NCI-H1436 treated with DMSO at 0.1 percent for 48 hours (cell line): Measurements from ENCODE around the gene EEF1A2.

ENCODE experiments used
- DNase-seq: peaks from one replicate; lab custom pipeline; 2025; lab: John Stamatoyannopoulos, UW

The EEF1A2 gene

DNA sequence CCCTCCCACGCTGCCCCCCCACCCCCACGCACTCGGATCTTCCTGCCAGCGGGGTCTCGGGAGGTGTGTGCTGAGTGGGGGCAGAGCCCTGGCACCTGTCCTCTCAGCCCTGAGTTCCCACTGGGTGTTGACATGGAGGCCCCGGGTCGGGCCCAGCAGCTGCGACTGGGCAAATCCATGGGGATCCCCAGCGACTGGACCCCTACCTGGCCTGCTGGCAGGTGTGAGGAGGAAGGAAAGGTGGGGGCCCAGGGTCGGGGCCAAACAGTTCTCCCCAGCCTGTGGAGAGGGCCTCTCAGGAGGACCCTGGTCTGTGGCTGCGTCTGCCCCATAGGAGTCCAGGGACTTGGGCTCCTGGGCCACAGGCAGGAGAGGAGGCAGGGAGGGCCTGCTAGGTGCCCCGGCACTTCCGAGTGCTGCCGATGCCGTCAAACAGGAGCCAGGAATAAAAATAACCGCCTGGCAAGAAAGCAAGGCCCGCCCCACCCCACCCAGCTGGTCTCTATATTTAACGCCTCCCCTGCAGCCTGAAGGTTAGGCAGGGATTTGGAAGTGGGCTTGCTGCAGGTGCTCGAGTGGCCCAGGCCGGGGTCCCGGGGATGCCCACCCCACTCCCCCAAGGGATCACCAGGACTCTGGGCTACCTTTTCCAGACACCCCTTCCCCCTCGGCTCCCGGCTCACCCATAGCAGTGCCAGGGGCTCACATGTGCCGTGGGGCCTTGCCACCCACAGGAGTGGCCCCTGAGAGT, 1.4 kb upstream of the EEF1A2 start:
- DNase-seq: no peak

DNA sequence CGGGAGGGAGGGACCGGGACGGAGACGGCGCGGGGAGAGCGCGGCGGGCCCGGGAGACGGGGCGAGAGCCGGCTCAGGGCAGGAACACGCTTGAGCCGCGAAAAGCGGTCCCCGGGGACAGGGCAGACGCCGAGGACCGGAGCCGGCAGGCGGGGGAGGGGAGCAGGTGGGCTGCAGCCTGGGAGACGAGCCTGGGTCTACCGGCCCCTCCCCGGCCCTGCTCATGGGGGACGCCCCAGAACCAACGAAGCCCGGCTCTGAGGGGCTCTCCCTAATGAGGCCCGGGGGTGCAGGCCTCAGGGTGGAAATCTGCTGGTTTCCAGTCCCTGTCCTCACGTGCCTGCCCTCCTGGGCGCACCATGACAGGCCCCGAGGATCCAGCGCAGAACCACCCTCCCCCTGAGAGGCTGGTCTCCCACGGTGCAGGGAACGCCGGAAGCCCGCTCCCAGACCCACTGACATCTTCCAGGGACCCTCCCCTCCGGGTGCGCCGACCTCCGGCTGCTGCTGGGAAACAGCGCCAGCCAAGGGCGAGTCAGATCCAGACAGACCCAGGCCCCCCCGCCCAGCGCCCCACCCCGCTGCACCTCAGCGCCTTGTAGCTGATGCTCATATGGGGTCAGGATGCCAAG, 571 bp upstream of the EEF1A2 start:
- no peak for DNase-seq

DNA sequence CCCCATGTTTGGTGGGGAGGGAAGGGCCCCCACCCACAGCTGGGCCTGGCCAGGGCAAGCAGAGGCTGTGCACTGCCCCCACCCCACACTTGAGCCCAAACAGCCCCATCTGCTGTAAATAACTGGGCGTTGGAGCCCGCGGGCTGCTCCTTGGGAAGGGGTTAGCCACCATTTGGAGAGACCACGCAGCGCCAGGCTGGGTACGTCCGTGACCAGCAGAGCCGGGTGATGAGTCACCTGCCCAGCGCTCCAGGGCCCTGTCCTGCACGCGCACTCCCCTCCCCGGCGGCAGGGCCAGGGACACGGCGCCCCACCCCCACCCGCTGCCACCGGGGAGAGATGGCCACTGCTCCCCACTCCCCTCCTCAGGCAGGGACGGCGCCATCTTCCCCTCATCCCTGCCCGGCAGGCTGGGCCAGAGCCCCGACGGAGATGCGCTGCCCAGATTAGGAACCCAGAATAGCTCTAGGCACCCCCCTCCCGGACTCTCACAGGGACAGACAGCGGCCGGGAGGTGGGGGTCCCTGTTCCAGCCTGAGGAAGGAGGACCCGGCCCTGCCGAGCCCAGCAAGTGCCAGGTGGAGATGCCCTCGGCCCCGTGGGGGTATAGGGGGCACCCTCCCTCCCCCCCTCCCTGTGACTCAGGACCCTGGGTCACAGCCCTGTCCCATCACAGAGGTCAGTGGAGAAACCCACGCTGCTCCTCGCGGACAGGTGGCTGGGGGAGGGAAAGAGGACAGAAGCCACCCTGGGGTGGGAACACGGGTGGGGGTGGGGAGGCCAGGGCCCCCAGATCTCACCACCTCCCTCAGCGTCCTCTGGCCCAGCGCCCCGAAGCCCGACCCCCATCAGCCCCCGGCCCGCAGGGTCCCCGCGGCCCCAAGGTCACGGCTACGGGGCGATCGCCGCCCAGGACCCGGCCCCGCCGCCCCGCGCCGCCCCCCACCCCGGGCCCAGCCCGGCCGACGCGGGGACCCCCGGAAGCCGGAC, 642 bp downstream of the EEF1A2 start:
- no peak for DNase-seq

DNA sequence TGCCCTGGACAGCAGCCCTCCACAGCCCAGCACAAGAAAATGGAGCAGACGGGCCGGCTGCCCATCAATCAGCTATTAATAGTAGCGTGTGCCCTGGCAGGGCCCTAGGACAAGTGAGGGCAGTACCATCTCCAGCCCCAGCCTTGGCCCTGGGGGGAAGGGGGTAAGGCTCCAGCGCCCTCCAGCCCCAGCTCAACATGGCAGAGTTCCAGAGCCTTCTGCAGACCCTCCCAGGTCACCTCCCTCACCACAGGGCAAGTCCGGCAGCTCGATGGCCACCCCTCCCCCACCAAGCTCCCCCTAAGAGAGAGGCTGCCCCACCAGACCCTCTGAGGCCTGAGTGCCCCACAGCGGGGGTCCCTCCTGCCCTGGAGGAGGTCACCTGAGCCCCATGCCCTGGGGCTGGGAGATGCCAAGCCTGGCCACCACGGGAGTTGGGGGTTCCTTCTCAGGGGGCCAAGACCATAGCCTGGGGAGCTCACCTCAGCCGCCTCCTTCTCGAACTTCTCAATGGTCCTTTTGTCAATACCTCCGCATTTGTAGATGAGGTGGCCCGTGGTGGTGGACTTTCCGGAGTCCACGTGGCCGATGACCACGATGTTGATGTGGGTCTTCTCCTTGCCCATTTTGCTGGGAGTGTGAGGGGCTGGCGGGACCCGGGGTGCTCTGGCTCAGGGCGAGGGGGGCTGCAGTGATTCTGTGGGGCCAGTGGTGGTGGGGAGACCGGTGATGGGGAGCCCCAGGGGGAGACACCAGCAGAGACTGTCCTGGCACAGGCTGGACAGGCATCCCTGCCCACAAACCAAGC, 1.5 kb downstream of the EEF1A2 start:
- no peak for DNase-seq

DNA sequence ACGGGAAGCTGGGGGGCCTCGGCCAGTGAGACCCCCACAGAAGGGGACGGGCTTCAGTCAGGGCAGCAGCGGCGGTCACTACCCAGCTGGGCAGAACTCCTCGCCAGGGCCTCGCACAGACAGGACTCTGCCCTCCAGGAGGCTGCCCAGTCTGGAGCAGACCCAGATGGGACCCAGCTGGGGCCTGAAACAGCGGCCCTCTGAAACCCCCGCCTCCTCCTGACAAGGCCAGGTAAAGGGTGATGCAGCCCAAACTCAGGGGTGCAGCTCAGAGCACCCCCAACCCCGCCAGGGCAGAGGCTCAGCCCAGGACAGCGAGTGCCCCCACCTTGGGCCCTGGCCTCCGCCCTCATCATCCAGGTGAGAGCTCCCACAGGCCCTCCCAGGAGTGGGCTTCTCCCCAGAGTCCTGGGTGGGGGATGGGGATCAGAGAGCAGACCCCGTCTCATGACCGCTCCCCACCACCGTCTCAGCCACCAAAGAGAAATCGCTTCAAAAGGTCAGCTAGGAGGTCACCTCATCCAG, 2.2 kb downstream of the EEF1A2 start:
- DNase-seq: no peak

DNA sequence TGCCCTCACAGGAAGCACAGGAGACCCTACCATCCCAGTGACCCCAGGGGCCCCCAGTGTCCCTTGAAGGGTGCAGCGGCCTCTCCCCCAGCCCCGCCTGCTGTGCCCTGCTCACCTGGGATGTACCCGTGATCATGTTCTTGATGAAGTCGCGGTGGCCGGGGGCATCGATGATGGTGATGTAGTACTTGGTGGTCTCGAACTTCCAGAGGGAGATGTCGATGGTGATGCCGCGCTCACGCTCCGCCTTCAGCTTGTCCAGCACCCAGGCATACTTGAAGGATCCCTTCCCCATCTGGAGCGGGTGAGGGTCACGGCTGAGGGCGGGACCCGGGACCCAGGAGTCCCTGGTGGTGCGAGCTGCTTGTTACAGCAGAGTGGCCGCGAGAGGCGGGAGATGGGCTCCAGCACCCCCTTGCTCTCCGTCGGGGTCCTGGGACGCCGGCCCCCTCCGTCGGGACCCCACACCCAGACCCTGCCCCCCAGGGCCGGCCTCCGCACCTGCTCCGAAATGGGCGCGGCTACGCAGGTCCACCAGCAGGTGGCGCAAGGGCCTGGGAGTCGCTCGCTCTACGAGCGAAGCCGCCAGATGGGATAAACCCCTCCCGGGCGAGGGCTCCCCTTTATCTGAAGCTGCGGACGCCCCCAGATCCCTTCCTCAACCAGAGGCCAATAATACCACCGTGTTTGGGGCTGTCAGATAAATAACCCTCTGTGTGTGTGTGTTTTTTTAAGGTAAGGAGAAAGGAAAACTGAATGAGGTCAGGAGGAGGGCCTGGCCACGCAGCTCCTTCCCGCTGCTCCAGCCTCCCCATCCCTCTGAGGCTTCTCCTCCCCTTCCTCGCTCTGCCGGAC, 2.9 kb downstream of the EEF1A2 start:
- DNase-seq: no peak

DNA sequence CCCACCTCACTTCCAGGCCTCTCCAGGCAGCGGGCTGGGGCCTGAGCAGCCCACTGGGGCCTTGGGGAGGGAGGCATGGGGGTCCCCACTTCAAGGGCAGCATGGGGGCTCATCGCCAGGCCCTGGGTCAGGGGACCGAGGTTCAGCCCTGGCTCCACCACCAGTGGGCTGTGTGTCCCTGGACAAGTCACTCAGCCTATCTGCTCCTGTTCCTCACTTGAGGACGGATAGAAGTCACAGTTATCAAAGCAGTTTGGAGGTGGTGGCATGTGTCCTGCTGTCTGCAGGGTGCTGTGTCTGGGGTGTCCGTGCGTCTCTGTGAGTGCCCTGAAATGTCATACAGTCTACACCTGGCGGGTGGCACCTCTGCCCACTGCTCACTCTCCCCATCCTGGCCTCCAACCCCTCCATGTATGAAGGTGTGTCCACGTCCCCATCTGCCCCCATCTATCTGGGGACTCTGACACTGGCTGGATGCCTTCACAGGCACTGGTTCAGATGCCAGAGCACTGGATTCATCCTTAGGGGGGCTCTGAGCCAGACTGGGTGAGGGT, 3.6 kb downstream of the EEF1A2 start:
- no peak for DNase-seq

DNA sequence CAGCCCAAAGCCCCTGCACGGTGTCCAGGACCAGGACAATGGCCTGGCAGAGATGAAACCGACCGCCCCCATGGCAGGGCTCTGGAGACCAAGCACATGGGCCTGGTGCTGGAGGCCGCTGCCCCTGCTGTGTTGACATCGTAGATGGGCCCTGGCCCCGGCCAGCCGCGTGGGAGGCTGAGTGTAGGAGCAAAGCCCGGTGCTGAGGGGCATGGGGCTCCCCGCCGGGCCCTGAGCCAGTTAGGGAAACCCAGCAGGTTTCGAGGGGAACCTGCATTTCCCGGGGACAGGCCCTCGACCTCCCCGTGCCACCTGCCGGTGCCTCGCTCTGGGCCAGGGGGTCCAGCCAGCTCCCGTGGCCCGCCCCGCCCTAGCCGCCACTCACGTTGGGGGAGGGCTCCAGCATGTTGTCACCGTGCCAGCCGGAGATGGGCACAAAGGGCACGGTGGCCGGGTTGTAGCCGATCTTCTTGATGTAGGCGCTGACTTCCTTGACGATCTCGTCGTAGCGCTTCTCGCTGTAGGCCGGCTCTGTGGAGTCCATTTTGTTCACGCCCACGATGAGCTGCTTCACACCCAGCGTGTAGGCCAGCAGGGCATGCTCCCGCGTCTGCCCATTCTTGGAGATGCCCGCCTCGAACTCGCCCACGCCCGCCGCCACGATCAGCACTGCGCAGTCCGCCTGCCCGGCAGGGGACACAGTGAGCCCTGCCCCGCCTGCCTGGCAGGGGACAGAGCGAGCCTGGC, 4.3 kb downstream of the EEF1A2 start:
- no peak for DNase-seq

DNA sequence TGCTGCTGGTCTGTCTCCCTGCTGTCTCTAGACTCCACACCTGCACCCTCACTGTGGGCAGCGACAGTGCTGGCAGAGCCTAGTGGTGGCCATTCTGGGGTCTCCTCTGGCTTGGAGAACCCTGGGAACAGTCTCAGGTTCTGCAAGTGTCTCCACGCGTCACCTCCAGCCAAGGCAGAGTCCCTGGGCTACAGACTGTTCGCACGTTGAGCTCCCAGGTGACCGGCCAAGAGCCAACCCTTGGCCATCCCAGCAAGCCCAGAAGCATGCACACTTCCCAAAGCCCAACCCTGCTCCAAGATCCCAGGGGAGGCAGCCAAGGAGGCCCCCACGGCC, 4.8 kb downstream of the EEF1A2 start:
- DNase-seq: no peak

DNA sequence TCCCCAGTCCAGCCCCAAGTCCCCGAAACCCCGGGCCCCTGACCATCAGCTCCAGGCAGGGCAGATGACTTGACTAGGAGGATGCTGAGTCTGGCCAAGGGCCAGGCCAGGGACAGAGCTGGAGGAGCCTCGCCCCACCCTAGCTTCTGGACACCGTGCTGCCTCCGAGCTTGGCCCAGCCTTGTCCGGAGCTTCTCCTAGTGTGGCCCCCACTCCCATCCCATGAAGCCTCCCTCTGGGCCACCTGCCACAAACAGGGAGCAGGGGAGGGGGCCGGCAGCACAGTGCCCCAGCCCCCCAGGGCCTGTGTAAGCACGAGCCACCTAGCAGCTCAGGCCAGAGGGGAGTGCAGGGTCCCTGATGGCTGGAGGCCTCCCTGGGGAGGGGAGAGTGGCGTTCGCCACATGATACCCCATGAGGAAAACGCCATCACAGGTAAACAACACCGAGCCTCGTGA, 5.3 kb downstream of the EEF1A2 start:
- DNase-seq: no peak

DNA sequence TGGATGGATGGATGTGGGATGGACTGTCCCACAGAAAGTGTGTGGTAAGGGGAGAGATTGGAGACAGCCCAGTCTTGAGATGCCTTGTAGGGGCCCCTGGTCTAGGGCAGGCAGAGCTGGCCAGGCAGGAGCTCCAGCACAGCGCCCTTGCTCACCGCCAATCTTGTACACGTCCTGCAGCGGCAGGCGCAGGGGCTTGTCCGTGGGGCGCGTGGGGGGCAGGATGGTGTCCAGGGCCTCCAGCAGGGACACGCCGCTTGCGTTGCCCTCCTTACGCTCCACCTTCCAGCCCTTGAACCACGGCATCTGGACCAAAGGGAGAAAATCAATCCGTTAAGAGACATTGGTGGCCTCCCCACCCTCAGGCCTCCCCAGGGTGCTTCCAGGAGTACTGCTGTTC, 5.9 kb downstream of the EEF1A2 start:
- no peak for DNase-seq

DNA sequence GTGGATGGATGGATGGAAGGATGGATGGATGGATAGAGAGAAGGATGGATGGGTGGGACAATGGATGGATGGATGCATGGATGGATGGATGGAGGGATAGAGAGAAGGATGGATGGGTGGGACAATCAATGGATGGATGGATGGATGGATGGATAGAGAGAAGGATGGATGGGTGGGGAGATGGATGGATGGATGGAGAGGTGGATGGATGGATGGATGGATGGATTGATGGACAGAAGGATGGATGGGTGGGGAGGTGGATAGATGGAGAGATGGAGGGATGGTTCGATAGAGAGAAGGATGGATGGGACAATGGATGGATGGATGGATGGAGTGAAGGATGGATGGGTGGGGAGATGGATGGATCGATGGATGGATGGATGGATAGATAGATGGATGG, 6.4 kb downstream of the EEF1A2 start:
- no peak for DNase-seq

DNA sequence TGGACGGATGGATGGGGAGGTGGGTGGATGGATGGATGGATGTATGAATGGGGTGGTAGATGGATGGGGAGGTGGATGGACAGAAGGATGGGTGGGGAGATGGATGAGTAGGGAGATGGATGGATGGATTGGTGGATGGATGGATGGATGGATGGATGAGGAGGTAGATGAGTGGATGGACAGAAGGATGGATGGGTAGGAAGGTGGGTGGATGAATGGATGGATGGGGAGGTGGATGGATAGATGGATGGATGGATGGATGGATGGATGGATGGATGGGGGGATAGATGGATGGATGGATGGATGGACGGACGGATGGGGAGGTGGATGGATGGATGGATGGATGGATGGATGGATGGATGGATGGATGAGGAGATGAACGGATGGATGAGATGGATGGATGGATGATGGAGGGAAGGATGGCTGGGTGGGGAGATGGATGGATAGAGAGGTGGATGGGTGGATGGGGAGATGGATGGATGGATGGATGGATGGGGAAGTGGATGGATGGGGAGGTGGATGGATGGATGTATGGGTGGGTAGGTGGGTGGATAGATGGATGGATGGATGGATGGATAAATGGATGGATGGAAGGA, 7.2 kb downstream of the EEF1A2 start:
- DNase-seq: no peak

DNA sequence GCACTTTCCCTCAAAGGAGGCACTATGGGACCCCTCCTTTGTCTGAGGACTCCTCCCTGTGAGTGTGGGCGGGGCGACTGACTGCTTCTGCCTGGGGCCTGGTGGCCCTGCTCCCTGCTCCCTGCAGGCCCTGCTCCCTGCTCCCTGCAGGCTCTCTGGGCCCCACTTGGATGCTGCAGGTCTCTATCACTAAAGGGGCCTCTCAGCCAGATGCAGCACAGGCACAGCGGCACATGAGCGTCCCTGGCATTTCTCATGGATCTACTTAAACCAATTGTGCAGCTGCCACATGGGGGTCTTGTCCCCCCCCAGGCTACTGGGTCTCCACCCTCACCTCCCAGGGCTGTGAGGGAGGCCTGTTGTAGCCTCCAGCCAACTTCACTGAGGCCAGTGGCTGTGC, 7.8 kb downstream of the EEF1A2 start:
- DNase-seq: no peak

DNA sequence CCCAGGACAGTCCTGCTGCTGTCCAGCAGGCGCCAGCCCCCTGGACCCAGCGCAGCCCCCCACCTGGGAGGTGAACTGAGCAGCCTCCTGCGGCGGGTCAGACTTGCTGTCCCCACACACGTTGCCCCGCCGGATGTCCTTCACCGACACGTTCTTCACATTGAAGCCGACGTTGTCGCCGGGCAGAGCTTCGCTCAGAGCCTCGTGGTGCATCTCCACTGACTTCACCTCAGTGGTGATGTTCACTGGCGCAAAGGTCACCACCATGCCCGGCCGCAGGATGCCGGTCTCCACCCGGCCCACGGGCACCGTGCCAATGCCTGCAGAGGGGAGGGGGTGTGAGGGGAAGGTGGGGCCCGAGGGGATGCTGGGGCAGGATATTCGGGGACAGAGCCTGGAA, 8.5 kb downstream of the EEF1A2 start:
- DNase-seq: no peak

DNA sequence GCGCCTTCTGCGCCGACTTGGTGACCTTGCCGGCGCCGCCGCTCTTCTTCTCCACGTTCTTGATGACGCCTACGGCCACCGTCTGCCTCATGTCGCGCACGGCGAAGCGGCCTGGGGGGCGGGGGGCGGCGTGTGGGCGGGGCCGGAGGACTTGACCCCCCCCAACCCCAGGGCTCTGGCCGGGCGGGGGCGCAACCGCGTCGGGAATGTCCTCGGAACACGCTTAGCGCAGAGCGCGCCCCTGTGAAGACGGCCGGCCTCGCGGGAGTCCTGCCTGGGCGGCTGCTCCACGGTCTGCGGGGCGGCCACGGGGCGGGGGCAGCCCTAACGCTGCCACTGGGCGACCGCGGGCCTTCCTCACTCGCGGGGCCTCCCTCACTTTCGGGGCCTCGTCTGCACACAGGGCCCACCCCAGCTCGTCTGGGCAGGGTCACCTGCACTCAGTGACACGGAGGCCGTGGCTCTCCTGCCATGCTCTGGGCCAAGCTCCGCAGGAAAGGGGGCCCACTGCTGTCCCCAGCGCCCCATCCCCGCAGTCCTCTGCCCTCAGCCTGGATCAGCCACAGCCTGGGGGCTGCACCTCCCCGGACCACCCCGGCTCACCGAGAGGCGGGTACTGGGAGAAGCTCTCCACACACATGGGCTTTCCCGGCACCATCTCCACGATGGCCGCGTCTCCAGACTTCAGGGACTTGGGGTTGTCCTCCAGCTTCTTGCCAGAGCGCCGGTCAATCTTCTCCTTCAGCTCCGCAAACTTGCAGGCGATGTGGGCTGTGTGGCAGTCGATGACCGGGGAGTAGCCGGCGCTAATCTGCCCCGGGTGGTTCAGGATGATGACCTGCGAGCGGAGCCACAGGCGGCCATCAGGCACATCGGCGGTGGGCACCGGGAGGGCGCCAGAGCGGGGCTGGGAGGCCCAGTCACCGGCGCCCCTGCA, 10.3 kb downstream of the EEF1A2 start:
- DNase-seq: no peak

DNA sequence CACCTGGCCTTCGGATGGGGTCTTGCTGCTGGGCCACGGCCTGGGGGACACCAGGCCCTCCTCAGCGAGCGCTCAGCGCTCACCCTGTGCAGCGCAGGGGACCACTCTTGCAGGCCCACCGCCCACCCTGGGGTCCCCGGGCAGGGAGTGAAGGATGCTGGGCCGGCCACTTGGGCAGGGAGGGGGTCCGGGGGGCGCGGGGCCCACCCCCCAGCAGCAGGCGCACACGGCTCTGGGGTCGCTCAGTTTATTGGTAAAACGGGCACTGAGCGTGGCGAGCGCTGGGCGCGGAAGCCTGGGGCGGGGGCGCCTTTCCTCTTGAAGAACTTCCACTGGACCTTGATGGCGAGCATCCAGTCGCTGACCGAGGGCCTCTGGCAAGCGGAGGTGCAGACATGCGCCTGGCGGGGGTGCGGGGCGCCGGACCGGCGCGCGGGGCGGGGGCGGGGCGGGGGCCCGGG, 11.1 kb downstream of the EEF1A2 start:
- DNase-seq: no peak
